Measurements from ENCODE around the gene TLL2.
A peak's percentile ranks its signal among the peaks of the same experiment; 100 is the strongest.

TLL2 gene

GRCh38 chr10:96419351-96419750, 94.4 kb downstream of the TLL2 start:
- no peak for DNase-seq

GRCh38 chr10:96418582-96418981, 95.1 kb downstream of the TLL2 start:
- DNase-seq = no peak

- no peak for DNase-seq
These were observed 96.3 kb downstream of the TLL2 start for GRCh38 chr10:96417441-96417840.

GRCh38 chr10:96416643-96417042, 97.1 kb downstream of the TLL2 start:
- no peak for DNase-seq

- no peak for DNase-seq
These were observed 97.7 kb downstream of the TLL2 start for GRCh38 chr10:96415891-96416554.

GRCh38 chr10:96415150-96415890, 98.4 kb downstream of the TLL2 start:
- DNase-seq = no peak

- no peak for DNase-seq
These were observed 99.4 kb downstream of the TLL2 start for GRCh38 chr10:96414303-96414702.

- no peak for DNase-seq
These were observed 100.5 kb downstream of the TLL2 start for GRCh38 chr10:96413151-96413787.

- DNase-seq = no peak
These were observed 101.9 kb downstream of the TLL2 start for GRCh38 chr10:96411716-96412320.

- no peak for DNase-seq
These were observed 103.4 kb downstream of the TLL2 start for GRCh38 chr10:96410296-96410695.

- no peak for DNase-seq
These were observed 105.5 kb downstream of the TLL2 start for GRCh38 chr10:96408201-96408600.

- no peak for DNase-seq
These were observed 106.1 kb downstream of the TLL2 start for GRCh38 chr10:96407560-96408069.

- no peak for DNase-seq
These were observed 107.6 kb downstream of the TLL2 start for GRCh38 chr10:96406091-96406490.

GRCh38 chr10:96402417-96403305, 111.1 kb downstream of the TLL2 start:
- no peak for DNase-seq

GRCh38 chr10:96401036-96401435, 112.7 kb downstream of the TLL2 start:
- DNase-seq = no peak

GRCh38 chr10:96400465-96400864, 113.3 kb downstream of the TLL2 start:
- DNase-seq = no peak

GRCh38 chr10:96397902-96398301, 115.8 kb downstream of the TLL2 start:
- no peak for DNase-seq

- DNase-seq = peak; percentile 38
These were observed 117.5 kb downstream of the TLL2 start for GRCh38 chr10:96395931-96396877.

- no peak for DNase-seq
These were observed 123.3 kb downstream of the TLL2 start for GRCh38 chr10:96390460-96390864.

GRCh38 chr10:96389785-96390184, 123.9 kb downstream of the TLL2 start:
- no peak for DNase-seq

GRCh38 chr10:96387601-96388000, 126.1 kb downstream of the TLL2 start:
- no peak for DNase-seq

All from central memory CD4-positive, alpha-beta T cell (primary cell).